ENCODE results near the gene EFCAB12.

DNA sequence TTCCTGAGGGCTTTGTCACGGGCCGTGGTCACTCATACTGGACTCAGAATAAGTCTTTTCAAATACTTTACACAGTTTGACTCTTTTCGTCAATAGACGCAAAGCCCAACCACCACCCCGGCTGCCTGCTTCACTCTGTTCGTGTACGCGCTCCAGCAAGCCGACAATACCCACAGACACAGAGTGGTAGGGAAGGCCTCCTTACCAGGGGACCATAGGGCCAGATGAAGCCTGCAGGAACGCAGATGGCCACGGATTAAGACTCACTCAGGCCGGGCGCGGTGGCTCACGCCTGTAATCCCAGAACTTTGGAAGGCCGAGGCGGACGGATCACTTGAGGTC lies 29.7 kb downstream of the EFCAB12 start:
- TF ChIP-seq, protein P1, sequence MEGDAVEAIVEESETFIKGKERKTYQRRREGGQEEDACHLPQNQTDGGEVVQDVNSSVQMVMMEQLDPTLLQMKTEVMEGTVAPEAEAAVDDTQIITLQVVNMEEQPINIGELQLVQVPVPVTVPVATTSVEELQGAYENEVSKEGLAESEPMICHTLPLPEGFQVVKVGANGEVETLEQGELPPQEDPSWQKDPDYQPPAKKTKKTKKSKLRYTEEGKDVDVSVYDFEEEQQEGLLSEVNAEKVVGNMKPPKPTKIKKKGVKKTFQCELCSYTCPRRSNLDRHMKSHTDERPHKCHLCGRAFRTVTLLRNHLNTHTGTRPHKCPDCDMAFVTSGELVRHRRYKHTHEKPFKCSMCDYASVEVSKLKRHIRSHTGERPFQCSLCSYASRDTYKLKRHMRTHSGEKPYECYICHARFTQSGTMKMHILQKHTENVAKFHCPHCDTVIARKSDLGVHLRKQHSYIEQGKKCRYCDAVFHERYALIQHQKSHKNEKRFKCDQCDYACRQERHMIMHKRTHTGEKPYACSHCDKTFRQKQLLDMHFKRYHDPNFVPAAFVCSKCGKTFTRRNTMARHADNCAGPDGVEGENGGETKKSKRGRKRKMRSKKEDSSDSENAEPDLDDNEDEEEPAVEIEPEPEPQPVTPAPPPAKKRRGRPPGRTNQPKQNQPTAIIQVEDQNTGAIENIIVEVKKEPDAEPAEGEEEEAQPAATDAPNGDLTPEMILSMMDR (IDR thresholded peaks at IDR 0.05; ENCODE audit: insufficient read depth, low read length) = no peak
- TF ChIP-seq POLR2AphosphoS5 (IDR thresholded peaks at IDR 0.05; ENCODE audit: low read depth) = 0 out of 2 replicates have a peak, but pooled peaks have one; percentile 12
- no peak for TF ChIP-seq GABPA (IDR thresholded peaks at IDR 0.05; ENCODE audit: low read depth)
- TF ChIP-seq, protein P2, sequence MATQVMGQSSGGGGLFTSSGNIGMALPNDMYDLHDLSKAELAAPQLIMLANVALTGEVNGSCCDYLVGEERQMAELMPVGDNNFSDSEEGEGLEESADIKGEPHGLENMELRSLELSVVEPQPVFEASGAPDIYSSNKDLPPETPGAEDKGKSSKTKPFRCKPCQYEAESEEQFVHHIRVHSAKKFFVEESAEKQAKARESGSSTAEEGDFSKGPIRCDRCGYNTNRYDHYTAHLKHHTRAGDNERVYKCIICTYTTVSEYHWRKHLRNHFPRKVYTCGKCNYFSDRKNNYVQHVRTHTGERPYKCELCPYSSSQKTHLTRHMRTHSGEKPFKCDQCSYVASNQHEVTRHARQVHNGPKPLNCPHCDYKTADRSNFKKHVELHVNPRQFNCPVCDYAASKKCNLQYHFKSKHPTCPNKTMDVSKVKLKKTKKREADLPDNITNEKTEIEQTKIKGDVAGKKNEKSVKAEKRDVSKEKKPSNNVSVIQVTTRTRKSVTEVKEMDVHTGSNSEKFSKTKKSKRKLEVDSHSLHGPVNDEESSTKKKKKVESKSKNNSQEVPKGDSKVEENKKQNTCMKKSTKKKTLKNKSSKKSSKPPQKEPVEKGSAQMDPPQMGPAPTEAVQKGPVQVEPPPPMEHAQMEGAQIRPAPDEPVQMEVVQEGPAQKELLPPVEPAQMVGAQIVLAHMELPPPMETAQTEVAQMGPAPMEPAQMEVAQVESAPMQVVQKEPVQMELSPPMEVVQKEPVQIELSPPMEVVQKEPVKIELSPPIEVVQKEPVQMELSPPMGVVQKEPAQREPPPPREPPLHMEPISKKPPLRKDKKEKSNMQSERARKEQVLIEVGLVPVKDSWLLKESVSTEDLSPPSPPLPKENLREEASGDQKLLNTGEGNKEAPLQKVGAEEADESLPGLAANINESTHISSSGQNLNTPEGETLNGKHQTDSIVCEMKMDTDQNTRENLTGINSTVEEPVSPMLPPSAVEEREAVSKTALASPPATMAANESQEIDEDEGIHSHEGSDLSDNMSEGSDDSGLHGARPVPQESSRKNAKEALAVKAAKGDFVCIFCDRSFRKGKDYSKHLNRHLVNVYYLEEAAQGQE (IDR thresholded peaks at IDR 0.05; ENCODE audit: insufficient replicate concordance, low read depth) = no peak
- TF ChIP-seq SPI1 (IDR thresholded peaks at IDR 0.05; ENCODE audit: borderline replicate concordance, low read depth) = no peak
